Panc1 (cell line): ENCODE measurements around the gene CHST11. TPM values are rescaled to one million over a fixed set of nuclear protein-coding genes. Genes with fewer than 3 reads are reported as not detected.

Experiments used
- microRNA-seq: library from miRNA; unstranded; fragments of <30 nt; microRNA quantifications from one replicate; pipeline ENCODE4 v1.1.0, GENCODE V29; 2020; ENCODE audit not compliant: unreplicated experiment
- total RNA-seq: library from RNA; stranded (reverse); gene quantifications from one replicate; pipeline ENCODE4 v1.2.1, GENCODE V29; 2021; ENCODE audit not compliant: unreplicated experiment

Gene CHST11
- total RNA-seq, 1 experiment from 2014 or later, result 11.4 TPM

Small RNA genes within 50 kb of the gene (microRNA-seq; reads per million reads assigned to microRNA genes)
- gene MIR3922, result not detected

Other genes with a start within 250 kb of the CHST11 start
- gene TXNRD1, start 241.2 kb upstream of the CHST11 start, total RNA-seq, result 348 TPM
- 18.5 TPM for gene EID3, start 153.2 kb upstream of the CHST11 start, total RNA-seq